Panc1 (cell line): ENCODE measurements around the gene NPAS3. TPM values are rescaled to one million over a fixed set of nuclear protein-coding genes. Genes with fewer than 3 reads are reported as not detected.

ENCODE experiments used
- ATAC-seq: fragments of 200-7000 bp; cut with Tn5 transposase; 2 replicates; pipeline ENCODE4 v1.9.1; 2020; ENCODE audit warnings: mild to moderate bottlenecking, moderate library complexity
- BruUV-seq: library from RNA; stranded (reverse); fragments of 400-500 nt; replicated peaks from 2 replicates; lab custom pipeline; 2021; lab: Mats Ljungman, UMichigan
- CTCF ChIA-PET: fragments of 300-600 bp; sonication (Branson Sonifier 250); formaldehyde crosslinking; loops from one replicate; lab custom pipeline; 2022; ENCODE audit warnings: antibody characterized with exemption; lab: Charles Lee
- POLR2A ChIA-PET: fragments of 300-600 bp; sonication (Branson Sonifier 250); formaldehyde crosslinking; loops from one replicate; lab custom pipeline; 2022; ENCODE audit warnings: antibody characterized with exemption; lab: Charles Lee
- DNase-seq: peaks from one replicate; pipeline ENCODE4 v3.0.0-alpha.2; 2010; ENCODE audit warnings: low read depth, low spot score
- H3K27ac ChIP-seq: 2 replicates; pipeline ENCODE4 v1.5.1; 2011; ENCODE audit warnings: mild to moderate bottlenecking, low read length, inconsistent platforms
- H3K27me3 ChIP-seq: fragments of 200-500 bp; sonication (Bioruptor generic); 2 replicates; pipeline ENCODE4 v1.6.0; 2014; ENCODE audit warnings: low read length, inconsistent platforms; ENCODE audit not compliant: control insufficient read depth, insufficient read depth
- H3K36me3 ChIP-seq: fragments of 200-500 bp; sonication (Bioruptor generic); 2 replicates; pipeline ENCODE4 v1.5.1; 2014; ENCODE audit warnings: inconsistent platforms, mild to moderate bottlenecking, low read length, moderate library complexity; ENCODE audit not compliant: control insufficient read depth, insufficient read depth
- H3K4me1 ChIP-seq: 2 replicates; pipeline ENCODE4 v1.5.1; 2011; ENCODE audit warnings: inconsistent platforms, mild to moderate bottlenecking, low read length, moderate library complexity; ENCODE audit not compliant: control insufficient read depth, insufficient read depth
- H3K4me3 ChIP-seq, 2 experiments: 2 replicates each; pipeline ENCODE4 v1.5.1; 2011 to 2012; ENCODE audit warnings: low read depth in 2 of 2, low read length in 2 of 2, mild to moderate bottlenecking in 2 of 2, inconsistent platforms in 1 of 2, moderate library complexity in 1 of 2
- H3K9me3 ChIP-seq: fragments of 200-500 bp; sonication (Bioruptor generic); 2 replicates; pipeline ENCODE4 v1.5.1; 2014; ENCODE audit warnings: low read depth, mild to moderate bottlenecking, inconsistent platforms, low read length, moderate library complexity; ENCODE audit not compliant: control insufficient read depth, insufficient read depth
- CTCF ChIP-seq: fragments of 450-650 bp; IDR thresholded peaks from 2 replicates; pipeline ENCODE4 v1.5.1; 2017; ENCODE audit warnings: mild to moderate bottlenecking
- POLR2AphosphoS5 ChIP-seq: IDR thresholded peaks from 2 replicates; pipeline ENCODE4 v1.6.1; 2012; ENCODE audit warnings: mild to moderate bottlenecking, low read depth, low read length, moderate library complexity
- SIN3A ChIP-seq: IDR thresholded peaks from 2 replicates; pipeline ENCODE4 v1.6.1; 2012; ENCODE audit warnings: low read depth, mild to moderate bottlenecking, low read length, moderate library complexity, borderline replicate concordance; ENCODE audit not compliant: insufficient read depth
- TCF7L2 ChIP-seq: IDR thresholded peaks from 2 replicates; pipeline ENCODE4 v1.6.1; 2011; ENCODE audit warnings: mild to moderate bottlenecking, low read depth, low read length, inconsistent platforms
- in situ Hi-C: cut with HindIII; loops from 2 replicates; pipeline ENCODE4 v1.10.0; 2016; ENCODE audit warnings: low sequenced_read_pairs, low pct_unique_long_range_greater_than_20kb
- intact Hi-C: fragments of 100-400 bp; cut with micrococcal nuclease; formaldehyde crosslinking; loops from one replicate; pipeline ENCODE4 v1.10.0; 2022; ENCODE audit not compliant: unreplicated experiment
- total RNA-seq: library from RNA; stranded (reverse); gene quantifications from one replicate; pipeline ENCODE4 v1.2.1, GENCODE V29; 2021; ENCODE audit not compliant: unreplicated experiment
- TF ChIP-seq, protein P1 (sequence below), 2 experiments: IDR thresholded peaks; 2 replicates each; pipeline ENCODE4 v1.6.1; 2011 to 2012; ENCODE audit warnings: low read depth in 2 of 2, control low read depth in 1 of 2, low read length in 1 of 2, mild to moderate bottlenecking in 1 of 2, moderate library complexity in 1 of 2; ENCODE audit not compliant: insufficient read depth in 1 of 2

Gene NPAS3
- total RNA-seq, 1 experiment from 2014 or later, result 0.23 TPM

DNA sequence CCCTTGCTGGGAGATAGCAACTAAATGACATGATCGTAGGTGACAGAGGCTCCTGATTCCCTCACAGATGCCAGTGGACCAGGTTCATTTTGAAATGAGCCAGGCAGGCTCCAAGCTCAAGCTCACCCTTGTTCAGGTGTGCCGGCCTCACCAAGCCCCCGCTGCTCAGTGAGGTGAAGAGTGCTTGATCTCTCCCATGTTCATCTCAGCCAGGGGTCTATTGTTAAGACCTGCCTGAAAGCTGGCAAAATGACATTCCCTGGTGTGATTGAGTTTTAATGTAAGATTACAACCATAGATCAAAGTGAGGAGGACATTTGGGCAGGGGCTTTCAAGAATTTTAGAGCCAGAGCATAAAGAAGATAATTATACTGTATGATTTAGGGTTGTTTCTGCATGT, 514.3 kb downstream of the NPAS3 start:
- ChIA-PET CTCF (no interaction called here), POLR2A (no interaction called here)
- no peaks in the 10 kb centered on the region for H3K27me3 ChIP-seq
- H3K9me3 ChIP-seq, result no peaks in the 10 kb centered on the region
- no peaks in the 10 kb centered on the region for H3K4me1 ChIP-seq
- intact Hi-C loops, result no loop called here
- no TSS peak for BruUV-seq
- TF ChIP-seq POLR2AphosphoS5 (no peak), TCF7L2 (no peak), SIN3A (no peak), CTCF (no peak)
- TF ChIP-seq, protein P1, sequence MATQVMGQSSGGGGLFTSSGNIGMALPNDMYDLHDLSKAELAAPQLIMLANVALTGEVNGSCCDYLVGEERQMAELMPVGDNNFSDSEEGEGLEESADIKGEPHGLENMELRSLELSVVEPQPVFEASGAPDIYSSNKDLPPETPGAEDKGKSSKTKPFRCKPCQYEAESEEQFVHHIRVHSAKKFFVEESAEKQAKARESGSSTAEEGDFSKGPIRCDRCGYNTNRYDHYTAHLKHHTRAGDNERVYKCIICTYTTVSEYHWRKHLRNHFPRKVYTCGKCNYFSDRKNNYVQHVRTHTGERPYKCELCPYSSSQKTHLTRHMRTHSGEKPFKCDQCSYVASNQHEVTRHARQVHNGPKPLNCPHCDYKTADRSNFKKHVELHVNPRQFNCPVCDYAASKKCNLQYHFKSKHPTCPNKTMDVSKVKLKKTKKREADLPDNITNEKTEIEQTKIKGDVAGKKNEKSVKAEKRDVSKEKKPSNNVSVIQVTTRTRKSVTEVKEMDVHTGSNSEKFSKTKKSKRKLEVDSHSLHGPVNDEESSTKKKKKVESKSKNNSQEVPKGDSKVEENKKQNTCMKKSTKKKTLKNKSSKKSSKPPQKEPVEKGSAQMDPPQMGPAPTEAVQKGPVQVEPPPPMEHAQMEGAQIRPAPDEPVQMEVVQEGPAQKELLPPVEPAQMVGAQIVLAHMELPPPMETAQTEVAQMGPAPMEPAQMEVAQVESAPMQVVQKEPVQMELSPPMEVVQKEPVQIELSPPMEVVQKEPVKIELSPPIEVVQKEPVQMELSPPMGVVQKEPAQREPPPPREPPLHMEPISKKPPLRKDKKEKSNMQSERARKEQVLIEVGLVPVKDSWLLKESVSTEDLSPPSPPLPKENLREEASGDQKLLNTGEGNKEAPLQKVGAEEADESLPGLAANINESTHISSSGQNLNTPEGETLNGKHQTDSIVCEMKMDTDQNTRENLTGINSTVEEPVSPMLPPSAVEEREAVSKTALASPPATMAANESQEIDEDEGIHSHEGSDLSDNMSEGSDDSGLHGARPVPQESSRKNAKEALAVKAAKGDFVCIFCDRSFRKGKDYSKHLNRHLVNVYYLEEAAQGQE (IDR thresholded peaks at IDR 0.05; ENCODE audit: insufficient read depth in 1 of 2, low read depth in 2 of 2, low read length in 1 of 2), result no peak
- no peaks in the 10 kb centered on the region for H3K36me3 ChIP-seq
- DNase-seq (no peak), ATAC-seq (no peak)
- H3K27ac ChIP-seq, result no peak overlapping the region
- H3K4me3 ChIP-seq, result no peak overlapping the region
- in situ Hi-C loops, result no loop called here

DNA sequence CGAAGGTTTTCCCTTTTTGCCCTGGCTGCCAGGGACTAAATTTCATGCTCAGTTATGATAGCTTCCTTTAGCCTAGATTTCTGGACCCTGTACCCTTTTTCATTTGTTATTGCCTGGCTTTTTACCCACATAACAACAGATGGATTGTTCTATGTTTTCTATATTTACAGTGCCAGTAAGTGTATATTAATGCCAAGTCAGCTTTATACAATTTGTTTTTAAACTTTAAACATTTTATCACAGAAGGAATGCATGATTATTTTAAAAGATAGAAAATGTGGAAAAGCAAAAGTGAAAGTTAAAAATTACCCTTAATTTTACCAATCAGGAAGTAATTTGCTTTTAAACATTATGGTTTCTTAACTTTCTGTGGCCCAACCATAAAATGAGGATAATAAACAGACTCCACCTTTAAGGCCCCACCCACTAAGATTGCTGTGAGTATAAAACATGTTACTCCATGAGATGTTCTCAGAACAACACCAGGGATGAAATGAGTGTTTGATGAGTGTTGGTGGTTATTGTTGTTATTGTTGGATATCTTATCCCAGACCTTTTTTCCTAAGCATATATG, 515.4 kb downstream of the NPAS3 start:
- ATAC-seq, result no peak
- Histone ChIP-seq H3K4me1 (no peaks in the 10 kb centered on the region), H3K27ac (no peak overlapping the region), H3K27me3 (no peaks in the 10 kb centered on the region), H3K9me3 (no peaks in the 10 kb centered on the region), H3K4me3 (no peak overlapping the region), H3K36me3 (no peaks in the 10 kb centered on the region)
- no peak for TF ChIP-seq CTCF
- intact Hi-C loops (no loop called here), in situ Hi-C loops (no loop called here)
- POLR2A ChIA-PET, result no interaction called here
- no peak for DNase-seq
- BruUV-seq, result no TSS peak
- CTCF ChIA-PET, result no interaction called here
